H1 (cell line): Measurements from ENCODE around the gene RABGGTB. TPM values are rescaled to one million over a fixed set of nuclear protein-coding genes. Genes with fewer than 3 reads are reported as not detected.

Experiments
- CTCF ChIA-PET: fragments of 300-600 bp; sonication (Branson Sonifier 250); formaldehyde crosslinking; loops from one replicate; lab custom pipeline; 2021; ENCODE audit not compliant: partially characterized antibody; lab: Charles Lee
- POLR2A ChIA-PET: fragments of 300-600 bp; sonication (Branson Sonifier 250); formaldehyde crosslinking; loops from one replicate; lab custom pipeline; 2021; ENCODE audit warnings: inconsistent platforms; ENCODE audit not compliant: partially characterized antibody; lab: Charles Lee
- DNase-seq, 2 experiments: peaks; one replicate each; pipeline versions ENCODE4 v3.0.0 to v3.0.0-alpha.2; 2010 to 2022; ENCODE audit warnings: low spot score in 2 of 2, low read depth in 1 of 2, mixed read lengths in 1 of 2
- FAIRE-seq: peaks from 2 replicates; lab custom pipeline; 2011; peaks lifted over from hg19 to GRCh38; lab: Jason Lieb, UNC
- H2AFZ ChIP-seq: 2 replicates; pipeline ENCODE4 v1.8.1; 2012; ENCODE audit warnings: low read length, inconsistent platforms
- H2AK5ac ChIP-seq: 2 replicates; pipeline ENCODE4 v1.6.1; 2013; ENCODE audit warnings: low read depth, low read length
- H2BK120ac ChIP-seq: replicated peaks from 2 replicates; pipeline ENCODE3; 2013; ENCODE audit warnings: low read depth, low read length, inconsistent platforms
- H2BK12ac ChIP-seq: 2 replicates; pipeline ENCODE4 v1.6.1; 2013; ENCODE audit warnings: low read depth, low read length
- H2BK15ac ChIP-seq: 2 replicates; pipeline ENCODE4 v1.6.1; 2013; ENCODE audit warnings: low read length
- H2BK20ac ChIP-seq: 2 replicates; pipeline ENCODE4 v1.6.1; 2013; ENCODE audit warnings: low read length
- H2BK5ac ChIP-seq: 2 replicates; pipeline ENCODE4 v1.6.1; 2013; ENCODE audit warnings: low read depth, low read length
- H3K14ac ChIP-seq: 2 replicates; pipeline ENCODE4 v1.6.1; 2013; ENCODE audit warnings: inconsistent platforms; ENCODE audit not compliant: insufficient read length
- H3K18ac ChIP-seq: 2 replicates; pipeline ENCODE4 v1.6.1; 2013; ENCODE audit warnings: low read length; ENCODE audit errors: extremely low read depth
- H3K23ac ChIP-seq: 2 replicates; pipeline ENCODE4 v1.6.1; 2013; ENCODE audit warnings: inconsistent platforms; ENCODE audit not compliant: insufficient read length
- H3K23me2 ChIP-seq: 2 replicates; pipeline ENCODE4 v1.6.1; 2013; ENCODE audit warnings: low read depth, low read length
- H3K27ac ChIP-seq: 2 replicates; pipeline ENCODE4 v1.6.1; 2011; ENCODE audit warnings: low read depth, low read length, inconsistent platforms
- H3K27me3 ChIP-seq, 4 experiments: replicated peaks in 1 of 4; 1 replicate in 1 of 4; 2 replicates in 3 of 4; pipeline versions ENCODE4 v1.6.1 to v1.8.1; 2011 to 2013; ENCODE audit warnings: low read length in 3 of 4, mild to moderate bottlenecking in 3 of 4, inconsistent platforms in 2 of 4, mixed read lengths in 2 of 4, moderate library complexity in 1 of 4; ENCODE audit not compliant: control insufficient read depth in 3 of 4, insufficient read depth in 3 of 4; ENCODE audit errors: extremely low read depth in 1 of 4
- H3K36me3 ChIP-seq, 4 experiments: 2 replicates each; pipeline versions ENCODE4 v1.6.1 to v1.8.1; 2011 to 2013; ENCODE audit warnings: mild to moderate bottlenecking in 4 of 4, low read length in 3 of 4, moderate library complexity in 2 of 4, control low read depth in 1 of 4, inconsistent platforms in 1 of 4; ENCODE audit not compliant: insufficient read depth in 4 of 4, control insufficient read depth in 2 of 4
- H3K4ac ChIP-seq: replicated peaks from 2 replicates; pipeline ENCODE3; 2013; ENCODE audit warnings: low read length, low read depth, mixed read lengths, inconsistent platforms; ENCODE audit not compliant: insufficient read length
- H3K4me1 ChIP-seq, 4 experiments: replicated peaks in 1 of 4; 1 replicate in 1 of 4; 2 replicates in 3 of 4; pipeline versions ENCODE4 v1.6.1 to v1.8.1; 2011 to 2013; ENCODE audit warnings: low read length in 3 of 4, inconsistent platforms in 2 of 4, mixed read lengths in 1 of 4; ENCODE audit not compliant: insufficient read depth in 4 of 4, control insufficient read depth in 3 of 4
- H3K4me2 ChIP-seq, 2 experiments: 2 replicates each; pipeline versions ENCODE4 v1.6.1 to v1.8.1; 2011 to 2013; ENCODE audit warnings: low read depth in 2 of 2, low read length in 2 of 2, control low read depth in 1 of 2, inconsistent platforms in 1 of 2, mild to moderate bottlenecking in 1 of 2; ENCODE audit not compliant: insufficient read depth in 1 of 2
- H3K4me3 ChIP-seq, 4 experiments: fragments of 200-600, 300-600 bp in 1 of 4; sonication (generic), shearing (Covaris generic), sonication (Bioruptor Twin) in 1 of 4; 2 replicates each; pipeline versions ENCODE4 v1.5.1 to v1.8.1; 2011 to 2016; ENCODE audit warnings: low read length in 4 of 4, low read depth in 3 of 4, control low read depth in 2 of 4, inconsistent platforms in 2 of 4, mild to moderate bottlenecking in 2 of 4, mixed read lengths in 1 of 4, moderate library complexity in 1 of 4; ENCODE audit not compliant: insufficient read depth in 2 of 4; ENCODE audit errors: extremely low read depth in 1 of 4
- H3K56ac ChIP-seq: replicated peaks from 2 replicates; pipeline ENCODE3; 2013; ENCODE audit warnings: low read depth, mild to moderate bottlenecking, mixed read lengths, low read length, inconsistent platforms; ENCODE audit not compliant: insufficient read length
- H3K79me1 ChIP-seq: 2 replicates; pipeline ENCODE4 v1.6.1; 2013; ENCODE audit warnings: low read depth, low read length, control low read depth
- H3K79me2 ChIP-seq, 2 experiments: 2 replicates each; pipeline versions ENCODE4 v1.6.1 to v1.8.1; 2012 to 2013; ENCODE audit warnings: low read length in 2 of 2, mild to moderate bottlenecking in 2 of 2, inconsistent platforms in 1 of 2; ENCODE audit not compliant: insufficient read depth in 2 of 2, control insufficient read depth in 1 of 2
- H3K9ac ChIP-seq, 4 experiments: replicated peaks in 1 of 4; 1 replicate in 1 of 4; 2 replicates in 3 of 4; pipeline versions ENCODE4 v1.6.1 to v1.8.1; 2011 to 2013; ENCODE audit warnings: low read depth in 3 of 4, low read length in 3 of 4, control low read depth in 2 of 4, mild to moderate bottlenecking in 2 of 4, moderate library complexity in 2 of 4, inconsistent platforms in 1 of 4; ENCODE audit errors: extremely low read depth in 1 of 4
- H3K9me3 ChIP-seq, 2 experiments: 2 replicates each; pipeline versions ENCODE4 v1.6.1 to v1.8.1; 2012 to 2013; ENCODE audit warnings: mild to moderate bottlenecking in 2 of 2, moderate library complexity in 2 of 2, control low read depth in 1 of 2, inconsistent platforms in 1 of 2, low read depth in 1 of 2, low read length in 1 of 2, mixed read lengths in 1 of 2; ENCODE audit not compliant: insufficient read depth in 2 of 2
- H4K20me1 ChIP-seq, 2 experiments: replicated peaks in 1 of 2; 2 replicates each; pipeline versions ENCODE3 to v1.8.1; 2011 to 2013; ENCODE audit warnings: inconsistent platforms in 2 of 2, low read length in 2 of 2, mild to moderate bottlenecking in 1 of 2; ENCODE audit not compliant: insufficient read depth in 2 of 2, control insufficient read depth in 1 of 2
- H4K5ac ChIP-seq: 2 replicates; pipeline ENCODE4 v1.6.1; 2013; ENCODE audit warnings: low read length, low read depth, mixed read lengths, inconsistent platforms; ENCODE audit not compliant: insufficient read length
- H4K8ac ChIP-seq: 2 replicates; pipeline ENCODE4 v1.8.0; 2013; ENCODE audit warnings: mild to moderate bottlenecking, moderate library complexity, low read length, inconsistent platforms; ENCODE audit not compliant: insufficient read depth; ENCODE audit errors: extremely low read depth
- H4K91ac ChIP-seq: replicated peaks from 2 replicates; pipeline ENCODE3; 2013; ENCODE audit warnings: low read length, mixed read lengths, inconsistent platforms; ENCODE audit not compliant: insufficient read length
- ATF3 ChIP-seq: IDR thresholded peaks from 2 replicates; pipeline ENCODE4 v1.6.1; 2011; ENCODE audit warnings: low read depth, mild to moderate bottlenecking, low read length; ENCODE audit not compliant: insufficient read depth
- MAX ChIP-seq: IDR thresholded peaks from 2 replicates; pipeline ENCODE4 v1.6.1; 2012; ENCODE audit warnings: inconsistent platforms
- NANOG ChIP-seq: IDR thresholded peaks from 2 replicates; pipeline ENCODE4 v1.6.1; 2011; ENCODE audit warnings: low read length, low read depth, mild to moderate bottlenecking, inconsistent platforms; ENCODE audit not compliant: insufficient read depth, poor library complexity, severe bottlenecking
- RAD21 ChIP-seq, 2 experiments: IDR thresholded peaks in 1 of 2; conservative IDR thresholded peaks in 1 of 2; 2 replicates each; pipeline ENCODE4 v1.6.1; 2011; ENCODE audit warnings: low read depth in 2 of 2, low read length in 2 of 2, improper control_type of control experiment in 1 of 2, inconsistent platforms in 1 of 2, mild to moderate bottlenecking in 1 of 2, moderate library complexity in 1 of 2
- RBBP5 ChIP-seq: IDR thresholded peaks from 2 replicates; pipeline ENCODE4 v1.7.1; 2012; ENCODE audit warnings: low read depth, mild to moderate bottlenecking, inconsistent platforms, low read length, moderate library complexity, borderline replicate concordance
- RFX5 ChIP-seq: IDR thresholded peaks from 2 replicates; pipeline ENCODE4 v1.6.1; 2011; ENCODE audit warnings: low read depth, low read length, improper control_type of control experiment, borderline replicate concordance
- SP2 ChIP-seq: IDR thresholded peaks from 2 replicates; pipeline ENCODE4 v1.6.1; 2012; ENCODE audit warnings: mild to moderate bottlenecking, low read length, inconsistent platforms
- SUZ12 ChIP-seq: fragments of 200-600 bp; sonication (generic); IDR thresholded peaks from 2 replicates; pipeline ENCODE4 v1.6.1; 2012; ENCODE audit warnings: mild to moderate bottlenecking, inconsistent platforms, low read length, moderate library complexity, mixed read lengths
- TAF7 ChIP-seq: optimal IDR thresholded peaks from 2 replicates; pipeline ENCODE3; 2011; ENCODE audit warnings: low read depth, mild to moderate bottlenecking, inconsistent platforms, low read length, moderate library complexity, borderline replicate concordance
- TBP ChIP-seq: IDR thresholded peaks from 2 replicates; pipeline ENCODE4 v1.6.1; 2011; ENCODE audit warnings: low read depth, low read length, improper control_type of control experiment
- TEAD4 ChIP-seq: IDR thresholded peaks from 2 replicates; pipeline ENCODE4 v1.6.1; 2012; ENCODE audit warnings: low read depth, low read length, inconsistent platforms, mixed read lengths
- WGBS, 2 experiments: shearing (Covaris generic) in 1 of 2; methylation state at CpG; one replicate each; pipeline versions ENCODE4 v1.1.6 to v1.1.7; 2013 to 2015; ENCODE audit warnings: low lambda C conversion rate in 2 of 2, mixed read lengths in 2 of 2, inconsistent platforms in 1 of 2, low coverage in 1 of 2, missing lambda C conversion rate in 1 of 2; ENCODE audit not compliant: insufficient replicate concordance in 2 of 2, insufficient coverage in 1 of 2, insufficient read length in 1 of 2; ENCODE audit errors: extremely low coverage in 1 of 2, missing lambda C conversion rate in 1 of 2; 5-methylcytosine and 5-hydroxymethylcytosine counted together
- polyA plus RNA-seq, 7 experiments: library from polyadenylated mRNA; depleted of rRNA in 3 of 7; stranded (reverse) in 5 of 7; unstranded in 2 of 7; fragments of >200 nt in 5 of 7; fragments of 200-250 nt in 2 of 7; gene quantifications; 1 replicate in 5 of 7; 2 replicates in 1 of 7; 4 replicates in 1 of 7; pipeline versions ENCODE4 v1.2.1 to v1.2.3, GENCODE V29; 2011 to 2013; ENCODE audit warnings: missing spikeins in 2 of 7, mixed read lengths in 2 of 7
- total RNA-seq: library from RNA; stranded (reverse); fragmentation: NEBNext Ultra II Directional; extraction: Animal tissue kit (Norgen Biotek cat#: 25700); gene quantifications from 2 replicates; pipeline ENCODE4 v1.2.1, GENCODE V29; 2021

Gene RABGGTB
- total and polyA plus RNA-seq, 2 of the 8 experiments (the other 6 are each of a cell fraction or from before 2014, with no cell fraction given): 70.7 to 124 TPM

GRCh38 chr1:75745276-75745675, 40.8 kb upstream of the RABGGTB start:
- H4K20me1 ChIP-seq: no peaks in the 10 kb centered on the region
- DNase-seq (no peak), FAIRE-seq (no peak)
- H3K23me2 ChIP-seq: no peaks in the 10 kb centered on the region
- no peak overlapping the region for H3K23ac ChIP-seq
- ChIA-PET CTCF (interaction anchor here (0.7 to 1.1 kb wide), 2 partner anchors 10 to 75 kb away, joined by 3 read pairs; no protein-coding TSS in a partner anchor), POLR2A (no interaction called here)
- H2BK120ac ChIP-seq: no peak overlapping the region
- no peak overlapping the region for H3K4ac ChIP-seq
- no peak overlapping the region for H2BK12ac ChIP-seq
- H3K9ac ChIP-seq: no peak overlapping the region
- no peaks in the 10 kb centered on the region for H3K9me3 ChIP-seq
- H3K27ac ChIP-seq: no peak overlapping the region
- no peak overlapping the region for H2AFZ ChIP-seq
- H2AK5ac ChIP-seq: no peak overlapping the region
- 90% methylated on average over 4 of the region's 4 CpGs; no CpG with 5 or more reads in 1 of the 2 experiments for WGBS, 2 experiments
- no peak overlapping the region for H3K14ac ChIP-seq
- no peaks in the 10 kb centered on the region for H3K79me2 ChIP-seq
- H3K56ac ChIP-seq: no peak overlapping the region
- no peak overlapping the region for H3K18ac ChIP-seq
- no peak overlapping the region for H4K91ac ChIP-seq
- H2BK15ac ChIP-seq: no peak overlapping the region
- H4K5ac ChIP-seq: no peak overlapping the region
- no peak overlapping the region for H3K4me2 ChIP-seq
- H4K8ac ChIP-seq: no peak overlapping the region
- no peak overlapping the region for H3K4me3 ChIP-seq
- H3K27me3 ChIP-seq: no peaks in the 10 kb centered on the region
- H2BK5ac ChIP-seq: no peak overlapping the region
- H3K79me1 ChIP-seq: no peaks in the 10 kb centered on the region
- no peaks in the 10 kb centered on the region for H3K4me1 ChIP-seq
- H3K36me3 ChIP-seq: peaks cover 0 to 31% (median 6%) of the 10 kb centered on the region in 4 experiments; a peak in 5 of 8 replicates
- no peak overlapping the region for H2BK20ac ChIP-seq
- TF ChIP-seq TBP (no peak), NANOG (no peak), RBBP5 (no peak), MAX (no peak), TEAD4 (no peak), RFX5 (no peak), RAD21 (IDR thresholded peaks at IDR 0.05 in 1 of 2, conservative IDR thresholded peaks at IDR 0.05 in 1 of 2; ENCODE audit: low read depth in 2 of 2, low read length in 2 of 2) (no peak), SUZ12 (no peak), SP2 (no peak), ATF3 (no peak), TAF7 (no peak)
